HG03159 (cell line): ENCODE results near the gene RBM7.

Experiments used
- ATAC-seq: cut with Tn5 transposase; IDR thresholded peaks from one replicate; pipeline ENCODE4 v1.9.1; 2021; ENCODE audit warnings: mild to moderate bottlenecking, moderate library complexity; ENCODE audit not compliant: unreplicated experiment

RBM7 gene

DNA sequence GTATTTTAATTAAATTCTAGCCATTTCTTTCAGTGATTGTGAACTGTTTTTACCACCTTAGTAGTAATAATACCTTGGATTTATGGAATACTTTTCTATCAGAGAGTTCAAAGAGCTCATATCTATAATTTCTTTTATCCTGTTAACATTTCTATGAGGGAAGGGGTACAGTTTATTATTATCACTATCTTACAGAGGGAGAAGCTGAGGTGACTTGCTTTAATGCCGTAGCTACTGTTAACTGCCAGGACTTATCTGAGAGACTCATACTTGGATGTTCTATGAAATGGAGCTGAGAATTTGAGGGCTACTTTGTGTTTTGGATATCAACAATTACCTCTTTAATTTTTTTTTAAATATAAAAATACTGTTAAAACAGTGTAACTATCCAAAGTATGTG lies 42.1 kb downstream of the RBM7 start:
- ATAC-seq, result no peak

DNA sequence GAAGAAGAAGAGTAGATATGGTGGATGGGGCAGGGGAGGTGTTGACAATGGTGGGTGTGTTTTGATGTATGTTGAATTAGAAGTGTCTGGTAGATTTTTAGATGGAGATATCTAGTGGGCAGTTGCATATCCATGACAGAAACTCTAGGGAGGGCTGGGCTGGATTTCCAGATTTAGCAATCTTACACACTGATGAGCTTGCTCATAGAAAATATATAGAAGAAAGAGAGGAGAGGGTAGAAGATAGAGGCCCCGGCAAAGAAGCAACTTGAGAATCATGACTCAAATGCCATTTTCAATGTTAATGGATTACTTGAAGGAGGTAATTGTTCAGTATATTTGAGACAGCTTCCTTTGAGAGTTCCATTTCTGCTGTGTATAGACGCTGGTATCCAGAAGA lies 47.0 kb downstream of the RBM7 start:
- ATAC-seq, result no peak

DNA sequence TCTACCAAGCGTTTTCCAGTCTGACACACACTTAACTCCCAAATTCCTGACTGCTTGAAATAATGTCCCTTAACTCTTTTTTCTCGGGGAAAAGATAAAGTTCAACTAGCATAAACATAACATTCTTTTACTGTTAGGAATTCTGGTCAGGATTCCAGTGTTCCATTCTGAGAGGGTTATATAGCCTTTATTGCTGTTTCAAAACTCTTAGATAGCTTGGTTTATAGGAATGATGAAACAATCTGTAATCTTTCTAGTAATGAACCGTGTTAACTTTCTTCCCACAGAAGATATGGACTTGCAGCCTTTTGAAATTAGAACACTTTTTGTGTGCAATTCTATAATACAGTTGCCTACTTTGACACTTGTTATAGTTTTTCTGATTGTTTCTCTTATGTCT lies 47.4 kb downstream of the RBM7 start:
- ATAC-seq, result no peak

DNA sequence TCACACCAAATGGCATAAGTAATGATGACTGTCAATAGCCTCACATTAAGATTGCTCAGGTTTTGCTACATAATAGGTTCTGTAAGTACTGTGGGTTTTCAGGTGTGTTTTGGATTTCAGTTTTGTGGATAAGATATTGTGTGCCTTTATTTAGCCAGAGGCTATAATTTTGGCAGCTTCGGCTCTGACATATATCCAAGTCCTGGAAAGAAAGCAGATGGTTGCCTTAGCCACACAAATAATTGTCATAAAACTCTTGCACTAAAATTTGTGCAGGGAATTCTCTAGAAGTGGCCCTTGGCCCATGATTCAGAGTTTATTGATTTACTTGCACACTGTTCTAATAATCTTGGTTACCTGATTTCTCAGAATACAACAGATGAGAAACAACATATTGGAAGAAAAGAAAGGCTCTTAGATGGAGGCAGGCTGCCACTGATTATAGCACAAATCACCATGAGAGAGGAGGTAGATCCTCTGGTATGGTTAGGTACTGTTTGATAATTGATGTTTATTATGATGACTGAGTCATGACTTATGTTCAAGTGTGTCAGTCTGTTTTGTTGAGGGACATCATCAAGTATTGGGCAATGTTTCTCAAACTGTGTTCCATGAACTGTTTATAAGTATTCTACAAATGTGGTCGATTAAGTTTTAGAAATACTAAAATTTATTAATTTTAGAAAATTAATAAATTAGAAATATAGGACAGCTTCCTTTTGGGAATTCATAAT lies 48.5 kb downstream of the RBM7 start:
- no peak for ATAC-seq

DNA sequence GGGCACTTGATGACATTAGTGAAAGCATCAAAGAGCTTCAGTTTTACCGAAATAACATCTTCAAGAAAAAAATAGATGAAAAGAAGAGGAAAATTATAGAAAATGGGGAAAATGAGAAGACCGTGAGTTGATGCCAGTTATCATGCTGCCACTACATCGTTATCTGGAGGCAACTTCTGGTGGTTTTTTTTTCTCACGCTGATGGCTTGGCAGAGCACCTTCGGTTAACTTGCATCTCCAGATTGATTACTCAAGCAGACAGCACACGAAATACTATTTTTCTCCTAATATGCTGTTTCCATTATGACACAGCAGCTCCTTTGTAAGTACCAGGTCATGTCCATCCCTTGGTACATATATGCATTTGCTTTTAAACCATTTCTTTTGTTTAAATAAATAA lies 49.4 kb downstream of the RBM7 start:
- ATAC-seq, result no peak

DNA sequence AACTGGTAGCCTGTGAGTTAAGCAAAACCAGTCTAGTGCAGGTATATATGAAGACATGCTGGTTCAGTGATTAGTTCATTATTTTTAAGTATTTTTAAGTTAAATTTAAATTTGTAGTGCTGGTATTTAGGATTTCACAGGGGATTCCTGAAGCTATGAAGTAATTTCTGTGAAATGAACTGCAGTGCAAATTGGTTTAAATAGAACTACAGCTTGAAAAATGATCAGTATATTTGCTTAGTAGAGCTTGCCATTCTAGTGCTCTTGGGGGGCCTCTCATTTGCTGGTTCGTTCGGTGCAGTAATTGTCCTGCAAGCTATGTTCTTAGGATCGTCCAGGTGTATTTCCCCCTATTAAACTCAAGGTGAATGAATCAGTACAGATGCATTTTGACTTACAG lies 51.9 kb downstream of the RBM7 start:
- ATAC-seq, result no peak
